GM21723 (cell line): ENCODE data around the gene GRK5.
A peak's percentile ranks its signal among the peaks of the same experiment; 100 is the strongest.

ENCODE experiments used
- ATAC-seq: cut with Tn5 transposase; IDR thresholded peaks from one replicate; pipeline ENCODE4 v1.9.1; 2021; ENCODE audit warnings: mild to moderate bottlenecking, moderate library complexity; ENCODE audit not compliant: unreplicated experiment

Gene GRK5

GRCh38 chr10:119496273-119496672 lies 288.9 kb downstream of the GRK5 start:
- peak; percentile 87 for ATAC-seq

GRCh38 chr10:119497243-119497642 lies 289.9 kb downstream of the GRK5 start:
- ATAC-seq, result no peak

GRCh38 chr10:119498889-119499676 lies 291.7 kb downstream of the GRK5 start:
- no peak for ATAC-seq

DNA sequence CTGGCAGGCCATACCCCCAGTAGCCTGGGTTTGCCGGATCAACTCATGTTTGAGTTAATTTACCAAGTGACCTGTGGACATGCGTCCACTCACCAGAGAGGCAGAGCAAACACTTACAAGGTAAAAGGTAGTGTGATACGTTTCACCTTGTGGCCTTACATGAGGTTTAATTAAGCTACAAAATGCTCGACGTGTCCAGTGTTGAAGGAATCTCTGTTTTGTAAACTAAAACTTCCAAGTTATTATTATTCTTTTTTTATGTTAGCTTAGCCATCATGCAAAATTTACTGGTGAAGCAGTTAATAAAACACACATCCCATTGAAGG lies 292.3 kb downstream of the GRK5 start:
- no peak for ATAC-seq

- no peak for ATAC-seq
Observed at GRCh38 chr10:119500123-119500795, 292.9 kb downstream of the GRK5 start.

DNA sequence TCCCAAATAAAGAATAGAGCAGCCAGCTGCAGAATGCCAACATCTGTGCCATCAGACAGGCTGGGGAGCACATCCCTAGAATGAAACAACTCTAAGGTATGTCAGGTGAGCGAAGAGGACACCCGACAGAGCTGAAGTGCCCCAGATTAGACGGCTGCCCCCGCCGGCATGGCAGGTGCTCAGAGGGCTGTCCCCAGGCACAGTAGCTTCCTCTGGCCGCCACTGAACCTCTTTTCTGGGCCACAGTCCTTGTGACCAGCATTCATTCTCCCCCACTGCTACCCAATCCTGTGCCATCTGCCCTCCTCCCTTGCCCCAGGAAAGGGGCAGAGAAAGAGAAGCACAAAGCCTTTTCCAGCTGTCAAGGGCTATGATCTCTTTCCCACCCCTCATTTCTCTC lies 293.4 kb downstream of the GRK5 start:
- no peak for ATAC-seq

- no peak for ATAC-seq
Observed at GRCh38 chr10:119501690-119502089, 294.3 kb downstream of the GRK5 start.

GRCh38 chr10:119502209-119502608 lies 294.8 kb downstream of the GRK5 start:
- no peak for ATAC-seq

DNA sequence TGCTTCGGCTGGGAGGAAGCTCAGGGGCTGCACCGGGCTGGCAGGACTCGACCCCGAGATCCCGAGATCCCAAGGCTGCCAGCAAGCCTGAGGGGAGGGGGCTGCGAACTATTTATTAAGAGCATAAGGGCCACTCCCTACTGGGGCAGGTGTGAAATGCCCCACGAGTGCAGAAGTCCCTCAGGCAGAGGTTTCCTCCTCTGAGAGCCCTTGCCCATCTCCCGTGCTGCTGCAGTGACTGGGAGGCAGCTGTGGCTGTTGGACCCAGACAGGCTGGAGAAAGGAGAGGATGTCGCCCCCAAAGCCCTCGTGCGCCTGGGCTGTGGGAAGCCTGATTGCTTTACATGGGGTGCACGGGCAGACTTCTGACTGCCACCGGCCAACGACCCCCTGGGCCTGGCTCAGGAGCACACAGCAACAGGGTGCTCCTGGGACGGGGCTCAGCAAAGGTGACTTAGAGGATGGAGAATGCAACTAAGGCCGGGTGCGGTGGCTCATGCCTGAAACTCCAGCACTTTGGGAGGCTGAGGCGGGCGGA lies 295.3 kb downstream of the GRK5 start:
- ATAC-seq, result no peak

DNA sequence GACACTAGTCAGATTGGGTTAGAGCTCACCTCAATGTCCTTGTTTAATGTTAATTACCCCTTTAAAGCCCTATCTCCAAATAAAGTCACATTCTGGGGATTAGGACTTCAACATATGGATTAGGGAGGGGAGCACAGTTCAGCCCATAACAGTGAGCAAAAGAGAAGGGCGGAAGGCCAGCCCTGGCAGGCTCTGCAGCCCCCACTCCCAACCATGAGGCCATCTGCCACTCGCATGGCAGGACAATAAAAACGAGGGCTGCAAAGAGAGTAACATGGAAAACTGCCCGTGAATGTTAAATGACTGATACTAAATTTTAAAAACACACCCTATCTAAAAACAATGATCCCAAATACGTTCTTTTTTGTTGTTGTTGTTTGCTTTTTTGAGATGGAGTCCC lies 296.4 kb downstream of the GRK5 start:
- no peak for ATAC-seq

DNA sequence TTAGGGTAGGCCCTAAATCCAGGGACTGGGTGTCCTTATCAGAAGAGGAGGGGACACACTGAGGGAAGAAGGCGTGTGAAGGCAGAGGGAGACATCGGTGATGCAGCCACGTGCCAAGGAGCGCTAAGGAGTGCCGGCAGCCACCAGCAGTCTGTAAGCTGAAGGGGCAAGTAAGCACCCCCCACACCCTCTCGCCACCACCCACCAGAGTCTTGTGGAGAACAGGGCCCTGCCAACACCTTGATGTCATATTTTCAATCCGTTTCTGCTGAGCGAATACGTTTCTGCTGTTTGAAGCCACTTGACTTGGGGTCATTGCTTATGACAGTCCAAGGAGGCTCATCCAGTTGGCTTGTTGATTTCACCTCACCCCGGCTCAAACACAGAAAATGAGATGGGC lies 297.3 kb downstream of the GRK5 start:
- no peak for ATAC-seq

DNA sequence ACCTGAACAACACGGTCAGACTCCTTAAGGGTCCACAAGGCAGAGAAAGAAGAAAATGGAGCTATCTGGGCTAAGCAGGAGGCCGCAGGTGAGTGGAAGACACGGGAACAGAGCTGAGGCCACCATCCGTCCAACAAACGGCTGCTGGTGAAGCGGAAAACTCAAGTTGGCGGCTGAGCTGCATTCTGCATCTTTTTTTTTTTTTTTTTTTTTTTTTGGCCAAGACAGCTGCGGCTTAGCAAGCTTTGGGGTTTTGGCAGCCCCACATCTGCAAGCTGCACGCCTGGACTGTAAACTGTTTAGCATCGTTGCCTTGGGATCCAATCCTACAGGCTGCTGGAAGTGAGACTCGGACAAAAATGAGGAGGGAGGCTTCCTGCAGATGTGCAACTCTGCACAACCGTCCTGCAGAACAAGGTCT lies 297.8 kb downstream of the GRK5 start:
- ATAC-seq, result no peak
